ENCODE measurements around the gene NPAS3. TPM values are rescaled to one million over a fixed set of nuclear protein-coding genes. Genes with fewer than 3 reads are reported as not detected.

NPAS3 gene
- total RNA-seq, 2 experiments from 2014 or later, result not detected

- Histone ChIP-seq H3K4me1 (ENCODE audit: insufficient read depth, low read length, poor library complexity, severe bottlenecking) (no peaks in the 10 kb centered on the region), H3K36me3 (ENCODE audit: insufficient read depth, low read length) (no peaks in the 10 kb centered on the region), H3K9me2 (ENCODE audit: insufficient read depth, low read length) (no peaks in the 10 kb centered on the region), H3K4me2 (ENCODE audit: low read length) (no peak overlapping the region), H4K20me1 (ENCODE audit: insufficient read depth, low read length) (no peaks in the 10 kb centered on the region), H3K27ac (ENCODE audit: low read depth, low read length, poor library complexity, severe bottlenecking) (no peak overlapping the region), H3K9me3 (ENCODE audit: low read length) (no peaks in the 10 kb centered on the region), H3K4me3 (ENCODE audit: low read depth, low read length, poor library complexity, severe bottlenecking) (no peak overlapping the region), H2AFZ (ENCODE audit: low read length) (no peak overlapping the region), H3K79me2 (ENCODE audit: insufficient read depth, low read depth, low read length) (no peaks in the 10 kb centered on the region)
- CTCF ChIA-PET (ENCODE audit: unreplicated experiment), result no interaction called here
- no peak for DNase-seq (ENCODE audit: low spot score)
- TF ChIP-seq CTCF (conservative IDR thresholded peaks at IDR 0.05; ENCODE audit: low read length) (no peak), EZH2phosphoT487 (IDR thresholded peaks at IDR 0.05; ENCODE audit: borderline replicate concordance, low read depth, low read length) (no peak)
- POLR2A ChIA-PET, result interaction anchor here (1.3 kb wide), 1 partner anchor 8 kb away, joined by 4 read pairs; no protein-coding TSS in a partner anchor
- BruUV-seq (replicated peaks), result no TSS peak
- intact Hi-C loops (cut with micrococcal nuclease; ENCODE audit: unreplicated experiment), result no loop called here
These were observed 436.5 kb downstream of the NPAS3 start for GRCh38 chr14:33375196-33375595.

- Histone ChIP-seq H3K4me2 (ENCODE audit: low read length) (no peak overlapping the region), H4K20me1 (ENCODE audit: insufficient read depth, low read length) (no peaks in the 10 kb centered on the region), H3K4me1 (ENCODE audit: insufficient read depth, low read length, poor library complexity, severe bottlenecking) (no peaks in the 10 kb centered on the region), H2AFZ (ENCODE audit: low read length) (no peak overlapping the region), H3K9me3 (ENCODE audit: low read length) (no peaks in the 10 kb centered on the region), H3K79me2 (ENCODE audit: insufficient read depth, low read depth, low read length) (no peaks in the 10 kb centered on the region), H3K36me3 (ENCODE audit: insufficient read depth, low read length) (no peaks in the 10 kb centered on the region), H3K9me2 (ENCODE audit: insufficient read depth, low read length) (no peaks in the 10 kb centered on the region), H3K27ac (ENCODE audit: low read depth, low read length, poor library complexity, severe bottlenecking) (no peak overlapping the region), H3K4me3 (ENCODE audit: low read depth, low read length, poor library complexity, severe bottlenecking) (no peak overlapping the region)
- TF ChIP-seq EZH2phosphoT487 (IDR thresholded peaks at IDR 0.05; ENCODE audit: borderline replicate concordance, low read depth, low read length), result no peak
- intact Hi-C loops (cut with micrococcal nuclease; ENCODE audit: unreplicated experiment), result no loop called here
- BruUV-seq (replicated peaks), result no TSS peak
- POLR2A ChIA-PET, result interaction anchor here (1.3 kb wide), 1 partner anchor 9 kb away, joined by 4 read pairs; no protein-coding TSS in a partner anchor
- DNase-seq (ENCODE audit: low spot score), result no peak
- CTCF ChIA-PET (ENCODE audit: unreplicated experiment), result no interaction called here
These were observed 437.1 kb downstream of the NPAS3 start for GRCh38 chr14:33375786-33376185.

- intact Hi-C loops (cut with micrococcal nuclease; ENCODE audit: unreplicated experiment), result no loop called here
- TF ChIP-seq EZH2phosphoT487 (IDR thresholded peaks at IDR 0.05; ENCODE audit: borderline replicate concordance, low read depth, low read length) (no peak), CTCF (conservative IDR thresholded peaks at IDR 0.05; ENCODE audit: low read length) (no peak)
- no TSS peak for BruUV-seq (replicated peaks)
- no peak overlapping the region for H2AFZ ChIP-seq (ENCODE audit: low read length)
- no peaks in the 10 kb centered on the region for H3K36me3 ChIP-seq (ENCODE audit: insufficient read depth, low read length)
- H4K20me1 ChIP-seq (ENCODE audit: insufficient read depth, low read length), result no peaks in the 10 kb centered on the region
- no peak overlapping the region for H3K27ac ChIP-seq (ENCODE audit: low read depth, low read length, poor library complexity, severe bottlenecking)
- CTCF ChIA-PET (ENCODE audit: unreplicated experiment), result no interaction called here
- POLR2A ChIA-PET, result no interaction called here
- H3K79me2 ChIP-seq (ENCODE audit: insufficient read depth, low read depth, low read length), result no peaks in the 10 kb centered on the region
- no peaks in the 10 kb centered on the region for H3K9me2 ChIP-seq (ENCODE audit: insufficient read depth, low read length)
- DNase-seq (ENCODE audit: low spot score), result no peak
- H3K4me2 ChIP-seq (ENCODE audit: low read length), result no peak overlapping the region
- no peaks in the 10 kb centered on the region for H3K4me1 ChIP-seq (ENCODE audit: insufficient read depth, low read length, poor library complexity, severe bottlenecking)
- H3K9me3 ChIP-seq (ENCODE audit: low read length), result no peaks in the 10 kb centered on the region
- H3K4me3 ChIP-seq (ENCODE audit: low read depth, low read length, poor library complexity, severe bottlenecking), result no peak overlapping the region
These were observed 437.8 kb downstream of the NPAS3 start for GRCh38 chr14:33376510-33376909.
